NCI-H146 treated with DMSO at 0.1 percent for 48 hours (cell line): ENCODE data around the gene RNLS.

Experiments used
- DNase-seq: peaks from one replicate; lab custom pipeline; 2025; ENCODE audit not compliant: unreplicated experiment; lab: John Stamatoyannopoulos, UW

The RNLS gene

DNA sequence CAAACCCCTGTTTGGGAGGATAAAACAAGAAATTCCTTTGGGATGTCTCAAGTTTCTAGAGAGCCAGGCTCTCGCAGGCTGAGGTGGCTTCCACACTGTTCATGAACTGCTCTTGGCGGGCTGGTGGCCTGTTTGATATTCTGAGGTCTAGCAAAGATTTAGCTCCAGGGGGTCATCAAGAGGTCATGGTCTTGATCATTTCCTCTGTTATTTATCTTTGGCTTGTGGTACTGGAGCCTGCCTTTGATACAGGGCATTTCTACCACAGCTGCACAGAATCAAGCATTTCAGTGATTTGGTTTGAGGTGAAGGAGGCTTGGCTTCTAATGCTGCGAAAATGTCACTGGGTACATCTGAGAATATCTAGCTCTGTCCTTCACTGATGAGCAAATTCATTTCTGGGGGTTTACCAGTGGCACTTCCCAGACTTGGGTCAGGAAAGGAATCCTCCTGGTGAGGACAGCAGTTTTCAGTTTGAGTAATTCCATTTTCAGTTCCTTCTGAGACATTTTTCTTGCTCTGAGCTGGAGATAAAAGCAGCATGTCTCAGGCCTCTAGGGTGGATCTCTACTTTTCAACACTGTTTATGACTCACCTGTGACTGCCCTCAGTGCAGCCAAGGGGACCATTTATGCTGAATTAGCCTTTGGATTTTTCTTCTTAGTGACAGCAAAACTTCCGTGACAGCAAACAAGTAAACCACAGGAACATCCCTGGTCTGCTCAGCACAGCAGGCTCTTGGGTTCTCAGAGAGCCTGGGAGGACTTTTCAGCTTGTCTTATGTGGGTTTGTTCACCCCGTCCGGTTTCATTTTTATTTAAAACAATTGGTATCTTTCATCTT lies 312.0 kb downstream of the RNLS start:
- DNase-seq = no peak

DNA sequence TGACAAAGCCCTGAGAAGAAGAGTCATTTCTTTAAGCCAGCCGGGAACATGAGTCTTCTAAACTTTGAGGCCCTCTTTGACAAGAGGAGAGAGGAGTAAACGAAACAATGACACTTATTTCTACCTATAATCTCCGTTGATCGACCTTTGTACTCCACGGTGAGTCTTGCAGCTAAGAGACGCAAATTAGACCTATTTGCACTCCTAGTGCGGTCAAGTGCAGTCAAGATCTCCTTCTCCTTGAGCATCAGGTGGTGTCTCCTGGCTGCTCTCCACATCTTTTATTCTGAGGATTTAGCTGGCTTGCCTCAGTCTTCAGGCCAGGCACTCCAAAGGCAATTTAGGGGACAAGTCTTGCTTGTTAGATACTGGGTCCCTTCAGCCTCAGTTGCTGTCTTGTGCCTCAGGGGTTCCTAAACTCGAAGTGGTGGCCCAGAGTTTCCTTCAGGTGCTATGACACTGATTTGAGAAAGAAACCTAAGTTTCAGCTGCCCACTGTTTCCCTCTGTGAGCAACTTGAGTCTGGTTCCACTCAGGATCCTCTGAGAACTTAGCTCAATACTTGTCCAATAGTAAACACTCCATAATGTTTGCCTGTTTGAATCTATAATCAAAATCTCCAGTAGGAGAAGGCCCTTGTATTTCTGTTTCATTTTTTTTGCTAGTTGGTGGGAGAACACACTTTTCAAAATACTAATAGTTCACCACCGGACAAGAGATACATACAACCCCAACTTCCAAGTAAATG lies 312.9 kb downstream of the RNLS start:
- DNase-seq = no peak

DNA sequence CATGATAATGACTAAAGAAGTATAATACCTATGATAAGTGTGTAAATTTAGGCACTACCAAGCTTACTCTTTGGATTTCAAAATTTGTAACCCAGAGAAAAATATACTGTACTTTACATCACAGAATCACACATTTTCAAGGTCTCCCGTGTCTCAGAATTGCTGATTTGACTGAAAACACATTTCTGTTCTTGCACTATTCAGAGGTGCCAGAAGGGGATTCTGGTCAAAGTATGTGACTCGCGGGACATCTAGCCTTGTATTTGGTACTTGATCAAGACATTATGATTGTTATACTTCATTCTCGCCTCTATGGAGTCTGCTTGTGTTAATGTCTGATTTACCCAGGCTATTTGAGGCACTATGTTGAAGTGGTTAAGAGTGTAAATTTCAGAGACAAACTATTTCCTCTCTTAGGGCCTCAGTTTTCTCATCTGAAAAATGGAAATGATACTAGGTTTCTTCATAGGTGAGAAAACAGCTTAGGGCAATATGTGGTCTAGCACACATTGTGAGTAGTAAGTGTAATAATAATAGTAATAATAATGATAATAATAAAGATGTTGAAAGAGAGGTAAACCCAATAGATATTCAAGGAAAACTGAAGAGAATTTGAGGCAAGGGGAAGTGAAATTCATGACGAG lies 320.4 kb downstream of the RNLS start:
- DNase-seq = no peak

DNA sequence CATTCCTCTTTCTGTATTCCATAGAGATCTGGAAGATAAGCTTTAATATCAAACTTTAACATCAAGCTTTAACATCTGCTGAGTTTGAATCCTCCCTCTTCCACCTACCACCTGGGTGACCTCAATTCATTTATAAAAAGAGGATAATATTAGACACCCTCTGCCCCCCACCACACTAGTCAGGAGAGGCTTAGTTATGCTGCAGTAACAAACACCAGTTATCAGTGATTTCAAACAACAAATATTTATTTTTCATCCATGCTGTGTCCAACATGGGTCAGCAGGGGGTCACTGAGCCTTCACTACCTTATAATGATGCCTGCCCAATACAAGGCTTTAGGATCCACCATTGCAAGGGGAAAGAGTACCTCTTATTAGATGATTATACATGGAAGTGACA lies 322.0 kb downstream of the RNLS start:
- DNase-seq = no peak

DNA sequence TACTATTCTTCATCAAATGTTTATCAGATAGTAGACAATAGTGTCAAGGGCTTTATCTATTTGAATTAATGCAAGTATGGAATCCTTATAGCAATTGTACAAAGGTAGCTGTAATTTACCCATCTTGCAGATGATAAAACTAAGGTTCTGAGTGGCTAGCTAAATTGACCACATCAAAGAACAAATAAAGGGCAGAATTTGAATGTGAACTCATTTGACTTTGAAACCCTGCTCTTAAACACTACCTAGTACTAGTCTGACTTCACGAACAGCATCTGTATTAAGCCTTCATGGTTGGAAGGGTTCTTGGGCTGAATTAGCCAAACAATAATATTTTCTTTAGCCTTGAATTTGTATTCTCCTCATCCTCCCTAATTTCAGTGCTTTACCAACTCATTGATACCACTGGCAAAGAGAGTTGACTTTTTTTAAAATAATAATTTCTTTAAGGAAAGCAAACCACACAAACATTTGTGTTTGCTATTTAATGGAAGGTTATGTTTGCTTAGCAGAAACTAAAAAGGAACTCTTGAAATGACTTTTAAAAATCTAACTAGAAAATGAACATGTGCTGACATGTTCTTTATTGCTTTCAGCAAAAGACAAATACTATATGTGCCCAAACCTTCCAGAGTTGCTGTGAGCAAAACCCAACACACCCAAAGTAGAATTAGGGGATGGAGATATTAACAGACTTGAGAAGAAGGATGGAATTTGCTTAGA lies 322.6 kb downstream of the RNLS start:
- DNase-seq = no peak

DNA sequence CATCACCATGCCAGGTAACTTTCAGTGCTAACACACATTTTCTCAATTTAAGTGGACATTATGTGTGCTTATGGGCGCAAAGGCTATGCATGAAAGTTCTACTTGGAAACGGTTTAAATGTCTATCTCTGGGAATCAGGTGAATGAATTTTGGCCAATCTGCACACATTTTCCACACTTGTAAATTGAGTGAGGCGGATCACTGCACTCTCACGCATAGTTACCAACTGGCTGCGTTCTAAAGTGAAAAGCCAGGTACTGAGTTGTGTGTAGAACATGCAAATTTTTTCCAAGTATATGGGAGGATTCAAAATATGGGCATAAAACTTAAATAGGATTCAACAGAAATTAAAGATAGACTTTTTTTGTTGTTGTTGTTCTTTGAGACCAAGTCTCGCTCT lies 323.7 kb downstream of the RNLS start:
- DNase-seq = no peak

DNA sequence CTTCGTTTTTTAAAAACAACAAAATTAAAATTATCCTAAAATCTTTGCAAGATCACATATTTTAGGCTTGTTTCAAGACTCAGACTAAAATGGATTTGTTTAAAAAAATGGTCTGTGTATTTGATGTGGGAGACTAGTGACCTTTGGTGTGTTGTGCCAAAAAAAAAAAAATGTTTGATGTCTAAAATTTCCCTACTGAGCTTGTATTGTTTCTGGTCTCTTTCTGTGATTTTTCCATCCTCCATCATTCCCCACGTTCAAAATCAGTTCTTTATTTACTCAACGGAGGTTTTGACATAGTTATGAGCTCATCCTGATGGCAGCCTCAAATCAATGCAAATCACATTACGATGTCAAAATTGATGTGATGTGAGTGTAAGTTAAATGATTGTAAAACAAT lies 326.2 kb downstream of the RNLS start:
- DNase-seq = no peak

DNA sequence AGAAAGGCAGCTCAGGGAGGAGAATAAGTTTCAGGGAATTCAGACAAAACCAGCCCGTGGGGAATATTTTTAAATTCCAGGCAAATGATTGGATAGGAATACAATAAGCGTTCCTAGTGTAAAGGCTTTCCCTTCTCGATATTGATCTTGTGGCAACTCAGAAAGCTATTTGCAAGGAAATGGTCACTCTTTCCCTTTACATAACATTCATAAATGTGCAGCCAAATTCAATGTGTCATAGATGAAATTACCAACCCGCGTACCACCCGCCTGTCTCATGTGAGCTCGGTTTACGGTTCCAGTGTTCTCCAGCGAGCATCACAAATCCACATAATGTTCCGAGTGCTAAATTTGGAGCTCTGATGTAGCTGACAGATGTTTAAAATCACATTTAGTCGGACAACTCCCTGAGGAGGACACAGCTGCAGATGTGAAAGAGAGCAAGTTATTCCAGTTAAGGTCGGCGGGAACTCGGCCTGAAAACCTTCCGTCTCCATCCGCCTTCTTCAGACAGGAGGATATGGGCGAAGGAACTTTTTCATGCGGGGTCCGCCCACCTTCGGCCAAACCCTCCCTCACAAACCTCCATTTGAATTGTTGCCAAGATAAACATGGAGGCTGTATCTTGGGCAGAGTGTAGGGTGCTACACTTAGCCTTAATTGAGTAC lies 327.0 kb downstream of the RNLS start:
- DNase-seq = no peak

DNA sequence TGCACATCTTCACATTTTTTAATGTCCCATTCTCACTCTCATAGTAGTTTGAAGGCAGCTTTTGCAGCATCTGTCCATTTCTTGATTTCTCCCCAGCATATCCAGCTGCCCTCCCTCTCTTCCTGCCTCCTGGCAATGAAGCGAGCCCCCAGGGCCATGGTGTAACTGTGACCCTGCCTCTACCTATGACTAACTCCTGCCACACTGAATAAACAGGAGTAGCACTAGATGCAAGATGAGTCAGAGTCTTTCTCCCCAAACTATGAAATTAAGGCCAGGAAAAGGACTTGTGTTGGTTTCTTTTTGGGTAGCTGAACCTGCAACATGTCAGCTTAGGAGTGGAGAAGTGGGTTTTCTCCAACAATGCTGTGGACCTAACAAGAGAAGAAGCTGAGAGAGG lies 329.0 kb downstream of the RNLS start:
- DNase-seq = no peak

DNA sequence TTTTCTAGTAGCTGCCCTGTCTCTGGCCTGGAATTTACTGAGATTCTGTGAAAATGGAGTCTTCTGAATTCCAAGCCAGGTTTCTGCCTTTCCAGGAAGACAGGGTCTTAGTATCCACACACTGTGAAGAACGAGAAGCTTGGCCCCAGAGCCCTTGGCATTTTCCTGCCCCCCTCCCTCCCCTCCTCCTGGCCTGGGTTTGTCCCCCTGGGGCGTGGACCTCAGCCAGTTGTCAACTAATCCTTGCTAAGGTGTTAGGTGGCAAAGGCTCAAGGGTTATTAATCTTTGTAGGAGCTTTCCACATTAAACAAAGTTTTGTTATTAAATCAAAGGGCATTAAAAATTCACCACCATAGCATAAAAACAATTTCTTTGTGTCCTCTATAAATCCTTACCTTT lies 329.5 kb downstream of the RNLS start:
- no peak for DNase-seq

DNA sequence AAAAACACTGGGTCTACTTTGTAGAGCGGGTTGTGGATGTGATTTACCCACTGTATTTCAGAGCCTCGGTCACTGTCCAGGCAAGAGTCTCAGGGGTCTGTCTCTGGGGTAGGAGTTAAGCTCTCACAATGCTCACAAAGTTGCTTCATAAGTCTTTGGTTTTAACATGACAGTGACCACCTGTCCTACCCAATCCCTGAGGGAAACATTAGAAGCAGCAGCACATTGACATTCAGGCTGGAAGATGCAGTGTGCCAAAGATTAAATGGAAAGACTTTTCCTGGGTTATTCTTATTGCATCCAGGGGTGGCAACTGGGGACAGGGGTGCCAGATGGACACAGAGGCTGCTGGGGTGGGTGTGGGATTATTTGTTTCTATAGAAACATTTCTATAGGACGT lies 330.0 kb downstream of the RNLS start:
- DNase-seq = no peak

DNA sequence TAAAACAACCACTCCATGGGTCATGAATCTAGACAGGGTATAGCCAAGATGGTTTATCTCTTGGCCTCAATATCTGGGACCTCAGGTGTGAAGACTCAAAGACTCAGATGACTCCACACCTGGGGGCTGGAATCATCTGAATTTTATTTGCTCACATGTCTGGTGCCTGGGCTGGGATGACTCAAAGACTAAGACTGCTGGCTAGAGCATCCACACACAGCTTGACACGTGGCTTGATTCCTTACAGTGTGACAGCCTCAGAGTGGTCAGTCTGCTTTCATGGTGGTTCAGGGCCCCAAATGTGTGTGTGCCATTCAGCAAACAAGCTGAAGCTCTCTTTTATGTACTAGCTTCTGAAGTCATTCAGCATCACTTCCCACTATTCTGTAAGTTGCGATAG lies 333.7 kb downstream of the RNLS start:
- no peak for DNase-seq

DNA sequence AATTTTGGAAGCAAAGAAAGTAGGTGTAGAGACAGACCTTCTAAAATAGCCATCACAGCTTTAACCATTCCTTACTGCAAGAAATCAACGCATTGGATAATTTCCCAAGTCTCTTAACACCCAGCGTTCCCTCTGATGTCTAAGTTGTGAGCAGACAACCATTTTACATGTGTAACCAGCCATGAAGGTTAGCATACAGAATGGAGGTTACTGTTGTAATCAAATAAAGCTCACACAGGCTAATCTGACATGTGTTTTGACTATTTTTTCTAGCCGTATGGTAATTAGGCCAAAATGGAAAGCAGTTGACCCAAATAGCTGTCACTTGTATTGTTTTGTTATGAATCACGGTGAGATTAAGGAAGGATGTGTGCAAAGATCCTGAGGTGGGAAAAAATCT lies 336.4 kb downstream of the RNLS start:
- DNase-seq = no peak

DNA sequence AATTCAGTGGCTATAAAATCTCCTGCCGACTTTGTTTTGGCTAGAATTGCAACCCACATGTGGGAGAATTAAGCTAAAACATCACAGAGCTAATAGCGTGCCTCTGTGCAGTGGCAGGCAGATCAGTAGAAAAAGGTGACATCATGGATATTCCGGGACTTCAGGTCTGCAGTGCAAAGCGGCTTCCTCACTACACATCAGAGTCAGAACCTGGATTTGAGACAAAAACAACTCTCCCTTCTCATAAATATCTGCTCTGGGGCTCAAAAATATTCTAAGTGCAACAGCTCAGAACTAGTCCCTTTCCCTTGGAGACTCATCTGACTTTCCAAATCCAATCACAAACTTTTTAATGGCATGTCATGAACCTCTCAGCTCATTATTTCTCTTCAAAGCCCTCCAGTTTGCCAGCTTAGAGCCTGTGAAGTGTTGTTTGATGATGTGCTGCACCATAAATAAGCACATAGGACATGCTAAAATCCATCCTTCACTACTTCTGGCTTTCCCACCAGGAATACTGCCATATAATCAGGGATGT lies 337.1 kb downstream of the RNLS start:
- DNase-seq = peak; percentile 7

DNA sequence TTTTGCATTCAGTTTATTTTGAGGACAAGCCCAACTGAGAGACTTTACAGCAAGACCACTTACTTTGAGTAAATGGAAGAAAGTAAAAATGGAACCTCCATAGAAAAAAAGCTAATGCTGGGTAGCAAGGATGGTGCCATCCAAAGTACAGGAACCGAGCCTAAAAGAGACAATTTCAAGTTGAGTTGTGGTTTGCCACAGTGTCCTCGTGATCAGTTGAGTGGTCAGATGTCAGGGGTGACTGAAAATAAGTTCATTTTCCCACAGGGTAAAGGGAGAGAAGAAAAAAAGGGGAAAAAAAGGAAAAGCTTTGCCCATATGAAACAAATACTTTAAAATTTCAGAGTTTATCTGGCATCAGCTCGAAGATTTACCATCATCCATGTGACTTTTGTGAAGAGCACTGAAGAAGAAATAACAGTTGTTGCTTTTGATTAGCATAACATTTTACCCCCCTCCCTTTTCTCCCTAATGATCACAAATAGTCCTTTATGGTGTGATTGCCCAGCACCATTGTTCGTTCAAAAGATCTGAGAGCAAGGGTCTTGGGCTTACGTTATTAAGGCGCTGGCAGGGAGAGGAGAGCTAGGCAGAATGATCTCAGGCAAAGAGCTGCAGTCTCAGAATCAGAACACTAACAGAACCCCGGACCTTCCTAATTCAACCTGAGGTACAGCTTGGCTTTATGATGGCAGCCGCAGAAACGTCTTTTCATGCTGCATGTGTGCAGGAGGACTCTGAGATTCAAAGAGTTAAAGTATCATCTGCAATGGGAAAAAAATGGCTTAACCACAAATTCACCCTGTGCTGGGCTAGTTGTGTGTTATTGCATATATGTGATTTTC lies 338.1 kb downstream of the RNLS start:
- DNase-seq = peak; percentile 7

DNA sequence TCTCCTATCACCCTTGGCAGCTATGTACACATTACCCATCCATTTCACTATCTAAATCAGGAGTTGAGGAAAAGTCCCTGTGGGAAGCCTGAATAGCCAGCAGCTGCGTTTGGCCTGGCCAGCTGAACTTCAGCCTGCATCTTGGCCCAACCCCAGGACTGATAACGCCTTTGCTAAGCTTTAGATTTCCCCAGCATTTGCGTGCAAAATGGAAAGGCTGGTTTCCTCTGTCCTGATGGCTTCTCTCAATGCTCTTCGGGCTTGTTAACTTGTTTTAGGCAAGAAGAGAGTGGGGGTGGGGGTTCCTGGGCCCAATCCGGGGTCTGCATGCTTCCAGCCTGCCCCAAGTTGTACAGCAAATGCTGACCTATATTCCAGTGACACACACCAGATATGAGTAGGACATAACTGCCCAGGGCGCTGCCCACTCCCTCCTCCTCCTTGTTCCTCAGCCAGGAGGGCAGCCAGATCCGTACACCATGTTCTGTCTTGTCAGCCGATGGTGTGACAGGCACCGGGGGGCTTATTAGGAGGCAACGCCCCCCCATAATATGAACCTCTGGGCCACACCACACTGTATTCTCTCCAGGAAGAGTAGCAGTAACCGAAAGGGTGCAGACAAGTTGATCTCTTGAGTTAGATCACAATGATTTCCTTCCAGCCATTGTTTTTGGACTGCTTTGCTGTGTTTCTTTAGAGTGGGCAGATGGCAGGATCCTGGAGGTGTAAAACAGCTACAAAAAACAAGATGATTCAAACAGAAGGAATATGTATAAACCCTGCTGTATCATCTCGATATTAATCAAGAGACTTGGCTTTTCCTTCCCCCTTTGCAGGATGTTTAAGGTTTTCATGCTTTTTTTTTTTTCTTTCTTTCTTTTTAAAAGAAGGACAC lies 339.0 kb downstream of the RNLS start:
- peak; percentile 75 for DNase-seq

DNA sequence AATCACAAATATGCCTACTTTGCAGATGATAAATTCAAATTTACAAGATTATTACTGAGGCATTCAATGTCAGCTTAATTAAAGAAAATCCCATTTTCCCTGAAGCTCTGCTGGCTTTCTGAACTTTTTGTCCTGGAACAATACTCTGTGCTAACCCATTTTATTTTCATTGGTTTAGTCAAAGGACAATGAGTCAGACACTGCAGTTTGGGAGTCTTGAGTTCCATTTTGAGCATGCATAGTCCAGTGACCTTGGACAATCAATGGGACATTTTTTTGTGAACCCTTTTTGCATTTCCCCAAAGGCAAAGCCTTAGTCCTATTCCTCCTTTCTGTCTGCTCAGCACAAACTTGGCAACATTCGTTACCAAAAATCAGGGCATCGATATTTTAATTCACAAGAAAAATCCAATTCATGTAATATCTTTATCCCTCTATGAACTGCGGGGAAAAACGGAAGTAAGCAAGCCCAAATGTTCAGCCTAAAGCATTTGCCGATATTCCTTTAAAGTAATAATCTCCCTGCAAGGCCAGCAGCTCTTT lies 339.8 kb downstream of the RNLS start:
- no peak for DNase-seq

DNA sequence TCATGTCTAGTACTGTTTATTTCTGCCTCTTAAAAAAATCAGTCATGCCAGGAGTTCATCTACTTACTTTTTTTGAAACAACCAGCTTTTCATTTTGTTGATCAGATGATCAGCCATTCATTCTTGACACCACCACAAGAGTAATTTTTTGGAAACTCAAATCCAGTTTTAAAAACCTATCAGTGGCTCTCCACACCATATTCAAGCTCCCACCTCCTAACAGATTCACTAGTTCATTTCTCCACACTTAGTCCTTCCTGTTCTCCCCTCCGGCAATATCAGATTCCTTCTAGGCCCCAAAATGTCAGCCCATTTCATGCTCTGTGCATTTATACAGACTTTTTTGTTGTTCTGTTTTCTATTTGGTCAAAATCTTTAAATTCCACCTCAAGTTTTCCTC lies 341.6 kb downstream of the RNLS start:
- no peak for DNase-seq
